Embryonic facial prominence (tissue), 1 donor: ENCODE measurements around the gene PCNX2.

Source experiments
- DNase-seq: peaks from one replicate; pipeline ENCODE4 v3.0.0-alpha.2; 2016; ENCODE audit errors: extremely low spot score

The PCNX2 gene

GRCh38 chr1:233064988-233065387 lies 230.5 kb downstream of the PCNX2 start:
- DNase-seq, result no peak

DNA sequence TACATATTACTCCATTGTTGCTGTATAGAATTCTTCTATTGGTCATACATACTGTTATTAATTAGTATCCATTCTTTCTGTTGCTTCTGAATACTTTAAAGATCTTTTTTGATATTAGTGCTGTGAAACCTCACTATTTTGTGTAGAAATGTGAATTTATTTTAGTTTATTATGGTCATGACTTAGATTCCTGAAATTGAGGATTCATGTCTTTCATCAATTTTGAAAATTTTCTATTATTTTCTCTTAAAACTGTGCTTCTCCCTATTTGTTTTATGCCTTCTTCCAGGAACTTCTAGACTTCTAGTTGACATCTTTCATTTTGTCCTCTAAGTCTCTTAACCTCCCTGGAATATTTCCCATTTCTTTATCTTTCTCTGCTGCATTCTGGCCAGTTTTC lies 232.1 kb downstream of the PCNX2 start:
- no peak for DNase-seq

GRCh38 chr1:233061265-233061664 lies 234.3 kb downstream of the PCNX2 start:
- DNase-seq, result no peak

DNA sequence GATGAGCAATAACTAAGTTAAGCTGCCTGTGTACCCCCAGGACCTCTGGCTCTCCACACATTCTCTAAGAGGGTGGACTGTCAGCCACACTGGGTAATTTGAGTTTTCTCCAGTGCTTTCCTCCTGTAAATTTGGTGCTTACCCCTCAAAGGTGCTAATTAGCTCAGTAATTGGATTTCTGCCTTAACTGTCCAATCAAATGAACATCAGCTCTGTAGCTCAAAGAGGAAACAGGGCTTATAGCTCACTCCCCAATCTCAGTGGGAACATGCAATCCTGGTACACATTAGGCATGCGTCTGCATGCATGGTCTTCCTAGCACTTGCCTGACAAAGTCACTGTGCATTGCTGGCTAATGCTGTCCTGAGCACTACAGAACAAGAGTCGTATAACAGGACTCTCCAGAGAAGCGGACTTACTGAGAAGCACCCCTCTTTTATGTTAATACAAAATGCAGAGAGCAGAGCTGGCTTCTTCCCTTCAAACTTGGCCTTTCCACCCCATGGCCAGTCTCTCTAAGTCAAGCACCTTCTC lies 235.0 kb downstream of the PCNX2 start:
- DNase-seq, result no peak

DNA sequence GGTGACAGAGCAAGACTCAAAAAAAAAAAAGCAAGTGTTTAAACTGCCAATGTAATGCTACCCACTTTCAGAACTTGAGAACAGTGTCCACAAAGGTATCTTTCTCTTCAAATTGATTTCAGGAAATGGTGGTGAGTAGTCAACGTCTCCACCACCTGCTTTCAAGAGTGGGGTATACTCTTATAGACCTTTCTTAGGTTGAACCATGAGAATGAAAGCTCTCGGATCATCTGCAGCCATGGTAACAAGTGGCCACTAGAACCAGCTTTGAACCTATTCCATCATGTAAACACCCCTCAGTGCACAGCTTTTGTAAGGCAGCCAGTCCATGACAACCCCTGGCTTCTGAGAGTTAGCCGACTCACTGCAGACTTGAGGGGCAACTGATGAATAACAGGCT lies 237.7 kb downstream of the PCNX2 start:
- no peak for DNase-seq

GRCh38 chr1:233055879-233056641 lies 239.5 kb downstream of the PCNX2 start:
- DNase-seq, result no peak

DNA sequence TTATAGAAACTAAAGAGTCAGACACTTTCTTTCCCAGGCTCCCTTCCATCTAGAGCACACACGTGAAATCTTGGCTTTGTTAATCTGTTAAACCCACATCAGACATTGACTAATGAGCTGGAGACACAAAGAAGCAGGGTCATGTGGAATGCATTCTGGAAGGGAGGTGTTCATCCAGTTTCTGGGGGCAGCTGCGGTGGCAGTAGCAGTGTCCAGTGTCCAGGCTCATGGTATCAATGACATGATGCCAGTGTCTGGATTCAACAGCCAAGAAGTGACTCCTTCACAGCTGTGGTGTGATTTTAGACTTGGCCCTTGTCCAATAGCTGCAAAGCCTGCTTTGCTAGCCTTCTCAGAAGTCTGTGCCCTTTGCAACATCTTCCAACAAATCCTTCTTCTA lies 249.9 kb downstream of the PCNX2 start:
- no peak for DNase-seq

DNA sequence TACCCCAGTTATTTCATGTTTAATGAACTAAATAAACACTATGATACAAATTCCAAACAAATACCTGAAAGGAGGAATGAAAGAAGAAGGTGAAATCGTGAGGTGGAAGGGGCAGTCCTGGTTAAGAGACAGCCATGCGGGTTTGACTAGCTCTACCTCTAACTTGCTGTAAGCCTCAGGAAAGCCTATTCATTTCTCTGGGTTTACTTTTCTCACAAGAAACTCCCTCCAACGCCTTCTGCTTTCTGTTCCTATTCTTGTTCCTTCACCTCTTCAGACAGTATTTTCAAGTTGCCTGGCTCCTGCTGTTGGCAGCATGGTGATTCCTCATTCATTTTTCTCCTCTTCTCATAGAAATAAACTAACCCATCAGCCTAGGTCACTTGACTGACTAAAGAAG lies 252.7 kb downstream of the PCNX2 start:
- no peak for DNase-seq

DNA sequence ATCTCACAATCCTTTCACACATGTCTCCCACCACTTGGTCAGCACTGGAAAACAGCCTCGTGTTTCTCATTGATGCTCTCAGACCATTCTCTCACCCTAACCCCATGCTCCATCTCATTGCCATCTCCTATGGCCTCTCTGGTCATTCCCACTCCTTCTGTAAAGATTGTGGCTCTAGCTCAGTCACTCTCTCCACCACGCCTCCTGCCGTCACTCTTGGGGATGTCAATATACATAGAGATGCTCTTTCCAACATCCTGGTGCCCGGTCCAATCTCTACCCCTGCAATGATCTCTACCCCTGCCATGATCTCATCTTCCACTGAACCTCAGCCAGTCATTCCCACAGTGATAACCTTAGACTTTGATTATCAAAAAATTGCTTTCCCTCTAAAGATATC lies 255.0 kb downstream of the PCNX2 start:
- no peak for DNase-seq

- no peak for DNase-seq
Observed at GRCh38 chr1:233038581-233038980, 256.9 kb downstream of the PCNX2 start.

DNA sequence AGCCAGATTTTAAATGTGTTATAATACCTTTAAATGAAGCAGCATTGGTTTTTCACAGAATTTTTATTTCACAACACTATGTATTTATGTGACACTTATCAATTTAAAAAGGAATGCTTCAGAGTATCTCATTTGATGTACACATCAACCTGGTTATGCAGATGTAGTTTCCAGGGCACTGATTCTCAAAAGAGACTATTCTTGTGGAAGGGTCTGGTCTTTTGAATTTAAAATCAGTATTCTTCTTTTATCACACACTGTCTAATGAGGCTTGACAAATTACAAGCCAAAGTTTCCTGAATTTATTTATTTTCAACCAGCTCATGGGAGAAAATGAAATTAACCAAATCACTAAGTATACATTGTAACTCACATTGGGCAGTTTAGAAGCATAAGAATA lies 257.7 kb downstream of the PCNX2 start:
- DNase-seq, result no peak

DNA sequence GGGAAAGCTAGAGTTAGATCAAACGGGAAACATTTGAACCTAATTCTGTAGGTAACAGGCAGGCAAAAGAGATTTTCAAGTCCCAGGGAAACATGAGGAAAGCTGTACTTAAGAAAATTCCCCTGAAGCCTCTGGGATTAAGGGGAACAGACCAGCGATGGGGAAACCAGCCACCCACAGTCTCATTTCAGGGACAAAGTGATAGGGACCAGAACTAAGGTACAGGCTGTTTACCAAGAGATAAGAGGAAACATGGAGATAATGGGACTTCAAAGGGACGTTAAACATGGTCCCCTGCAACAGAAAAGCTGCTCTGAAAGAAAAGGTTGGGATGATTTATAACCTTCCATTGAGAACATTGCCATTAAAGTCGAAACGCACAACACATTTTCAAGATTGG lies 260.7 kb downstream of the PCNX2 start:
- no peak for DNase-seq

DNA sequence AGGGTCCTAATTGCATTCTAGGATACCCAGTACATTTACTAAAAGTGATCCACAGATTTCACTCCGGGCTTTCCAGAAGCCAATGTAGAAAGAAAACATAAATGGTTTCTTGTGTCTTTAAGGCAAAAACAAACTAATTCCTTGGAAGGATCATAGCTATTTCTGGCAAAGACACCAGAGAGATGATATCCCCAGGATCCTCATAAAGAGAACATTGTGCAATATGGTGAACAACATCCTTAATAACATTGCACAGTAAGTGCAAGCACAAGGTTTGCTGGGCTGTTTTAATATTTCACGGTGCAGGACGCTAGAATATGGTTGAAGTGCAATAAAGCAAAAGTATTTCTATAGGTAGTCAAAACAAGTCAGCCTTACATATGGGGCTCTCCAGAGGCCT lies 262.2 kb downstream of the PCNX2 start:
- DNase-seq, result no peak

- DNase-seq, result no peak
Observed at GRCh38 chr1:233032916-233033315, 262.6 kb downstream of the PCNX2 start.

GRCh38 chr1:233031521-233031920 lies 264.0 kb downstream of the PCNX2 start:
- DNase-seq, result no peak

DNA sequence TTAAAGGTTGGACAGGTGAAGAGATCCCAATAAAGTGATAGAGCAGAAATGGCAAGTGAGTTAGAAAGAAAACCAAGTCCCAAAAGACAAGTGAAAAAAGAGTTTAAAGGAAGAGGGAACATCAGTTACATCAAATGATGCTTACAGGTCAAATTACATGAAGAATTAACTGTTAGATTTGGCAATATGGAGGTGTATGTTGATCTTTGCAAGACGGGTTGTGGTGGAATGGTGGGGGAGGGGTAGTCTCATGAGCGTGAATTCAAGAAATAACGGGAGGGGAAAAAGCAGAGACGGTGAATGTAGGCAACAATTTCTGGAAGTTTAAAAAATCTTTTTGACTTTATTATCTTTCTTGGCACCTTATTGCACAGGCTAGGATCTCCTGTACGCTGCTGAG lies 268.5 kb downstream of the PCNX2 start:
- DNase-seq, result no peak

- no peak for DNase-seq
Observed at GRCh38 chr1:233025567-233025966, 270.0 kb downstream of the PCNX2 start.

- no peak for DNase-seq
Observed at GRCh38 chr1:233025157-233025556, 270.4 kb downstream of the PCNX2 start.

DNA sequence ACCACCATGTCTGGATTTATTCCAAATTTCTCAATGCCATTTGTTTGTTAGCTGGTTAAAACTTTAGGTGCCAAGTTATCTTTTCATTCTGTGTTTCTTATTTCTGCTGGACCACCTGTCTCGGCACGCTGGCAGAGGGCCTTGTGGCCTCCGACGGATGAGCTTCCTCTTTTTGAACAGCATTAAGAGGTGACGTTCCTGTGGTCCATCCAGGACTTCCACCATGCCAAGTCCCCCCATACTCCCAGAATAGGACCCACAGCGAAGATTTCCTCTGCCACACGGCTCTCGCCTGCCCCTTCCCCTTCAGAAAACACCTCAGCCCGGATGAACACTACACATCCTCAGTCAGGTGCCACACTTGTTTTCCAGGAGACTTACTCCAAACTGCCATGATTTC lies 271.3 kb downstream of the PCNX2 start:
- no peak for DNase-seq

- no peak for DNase-seq
Observed at GRCh38 chr1:233022246-233022645, 273.3 kb downstream of the PCNX2 start.

GRCh38 chr1:233020426-233020825 lies 275.1 kb downstream of the PCNX2 start:
- no peak for DNase-seq

DNA sequence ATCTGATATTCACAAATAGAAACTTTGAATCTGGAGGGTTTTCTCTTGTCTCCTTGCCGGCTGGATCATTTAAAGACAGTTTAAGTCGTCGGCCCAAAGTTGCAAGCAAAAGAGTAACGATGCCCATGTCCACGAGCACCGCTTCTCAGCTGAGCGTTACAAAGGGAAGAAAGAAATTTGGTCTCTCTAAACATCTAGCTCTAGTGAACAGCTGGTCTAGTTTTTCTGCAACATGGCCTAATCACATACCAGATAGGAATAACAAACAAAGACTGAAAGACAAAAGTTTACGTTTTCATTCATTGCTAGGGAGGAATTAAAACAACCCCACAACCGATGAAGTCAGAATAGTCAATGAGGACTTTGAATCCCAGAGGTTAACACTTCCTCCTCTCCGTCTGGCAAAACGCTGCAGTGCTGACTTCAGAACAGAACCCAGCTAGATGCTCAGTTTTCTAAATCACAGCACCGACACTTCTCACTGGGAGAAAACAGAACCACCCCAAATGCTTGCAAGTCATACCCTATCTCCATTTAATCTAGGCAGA lies 275.7 kb downstream of the PCNX2 start:
- no peak for DNase-seq

- no peak for DNase-seq
Observed at GRCh38 chr1:233019083-233019482, 276.4 kb downstream of the PCNX2 start.

DNA sequence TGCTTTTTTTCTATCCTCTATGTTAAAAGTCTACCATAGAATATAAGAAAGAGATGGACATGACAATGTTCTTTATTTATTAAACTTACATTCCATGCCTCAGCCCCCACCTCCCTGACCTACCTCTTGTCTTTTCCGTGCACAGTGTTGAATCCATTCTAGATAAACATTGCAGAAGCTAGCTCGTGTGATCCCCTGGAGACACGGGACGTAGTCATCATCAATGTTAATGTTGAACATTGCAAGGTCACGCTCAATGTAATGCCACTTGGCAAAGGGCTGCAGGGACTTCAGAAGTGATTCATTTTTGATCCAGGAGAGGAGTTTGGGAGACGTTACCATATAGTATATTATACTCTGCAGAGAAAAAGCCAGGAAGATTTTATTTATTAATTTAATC lies 278.7 kb downstream of the PCNX2 start:
- DNase-seq, result no peak
